ENCODE results near the gene CRISPLD2. TPM values are rescaled to one million over a fixed set of nuclear protein-coding genes. Genes with fewer than 3 reads are reported as not detected.

CRISPLD2 gene
- total and polyA plus RNA-seq, 9 of the 15 experiments (the other 6 are each of a cell fraction or from before 2014, with no cell fraction given), result 0.03 to 0.24 (median 0.04) TPM; not detected in 4

GRCh38 chr16:84948851-84949610 is 129.2 kb downstream of the CRISPLD2 start:
- Histone ChIP-seq H3K9me1 (ENCODE audit: control insufficient read depth, insufficient read depth, low read length) (peaks cover 4% of the 10 kb centered on the region), H3K79me2 (ENCODE audit: control insufficient read depth, insufficient read depth, low read length) (no peaks in the 10 kb centered on the region), H3K4me3 (no peak overlapping the region), H3K36me3 (ENCODE audit: control insufficient read depth, insufficient read depth, low read length) (no peaks in the 10 kb centered on the region), H3K4me2 (ENCODE audit: insufficient read depth, low read length) (no peak overlapping the region), H4K20me1 (replicated peaks; ENCODE audit: control insufficient read depth, insufficient read depth, low read length) (peaks cover 4% of the 10 kb centered on the region), H3K27ac (ENCODE audit: extremely low read depth, low read depth, low read length) (no peak overlapping the region), H3K4me1 (replicated peaks in 1 of 2; ENCODE audit: control insufficient read depth in 2 of 2, insufficient read depth in 2 of 2, low read length in 2 of 2) (peaks cover 23 to 49% of the 10 kb centered on the region in 2 experiments), H3K27me3 (ENCODE audit: control insufficient read depth in 2 of 2, insufficient read depth in 2 of 2, low read length in 2 of 2) (no peaks in the 10 kb centered on the region), H3K9ac (ENCODE audit: insufficient read depth in 1 of 2, low read depth in 2 of 2, low read length in 2 of 2) (no peak overlapping the region; a peak in 1 of 4 replicates), H2AFZ (ENCODE audit: low read depth, low read length) (no peak overlapping the region), H3K9me3 (replicated peaks; ENCODE audit: control insufficient read depth, insufficient read depth, low read depth, low read length) (0 out of 2 replicates have a peak, but pooled peaks cover 2% of the 10 kb centered on the region)
- BruUV-seq (replicated peaks), result no TSS peak
- ATAC-seq (no peak), DNase-seq (ENCODE audit: extremely low read depth in 1 of 4, low spot score in 3 of 4) (no peak), FAIRE-seq (peak; percentile 75)
- CTCF ChIA-PET (ENCODE audit: low intra/inter-chr PET ratio), result interaction anchor here (5.2 kb wide), 1 partner anchor 194 kb away, joined by 34 read pairs; no protein-coding TSS in a partner anchor
- in situ Hi-C loops (cut with MboI) (no loop called here), intact Hi-C loops (cut with micrococcal nuclease) (no loop called here)
- 40% methylated on average over 10 of the region's 10 CpGs for WGBS (ENCODE audit: insufficient coverage, low coverage, missing lambda C conversion rate)
- POLR2A ChIA-PET, result no interaction called here
- TF ChIP-seq ZNF551 (CRISPR knock-in tag; IDR thresholded peaks at IDR 0.05) (no peak), KHSRP (IDR thresholded peaks at IDR 0.05) (no peak), CBFA2T3 (IDR thresholded peaks at IDR 0.05) (0 out of 2 replicates have a peak, but pooled peaks have one; percentile 8), PHF21A (IDR thresholded peaks at IDR 0.05; ENCODE audit: borderline replicate concordance, low read depth) (0 out of 2 replicates have a peak, but pooled peaks have one; percentile 15), MCM7 (IDR thresholded peaks at IDR 0.05) (0 out of 4 replicates have a peak, but pooled peaks of 1 of the 2 experiments have one; percentile 63), ESRRA (IDR thresholded peaks at IDR 0.05; ENCODE audit: borderline replicate concordance, low read depth) (peak; percentile 45; the same call in 1 of the 2 replicates), ARID2 (IDR thresholded peaks at IDR 0.05) (0 out of 2 replicates have a peak, but pooled peaks have one; percentile 26), ZFPM2 (CRISPR knock-in tag; IDR thresholded peaks at IDR 0.05) (no peak), CAMTA2 (CRISPR knock-in tag; conservative IDR thresholded peaks at IDR 0.05) (no peak), NFIC (IDR thresholded peaks at IDR 0.05) (peak; percentile 8; the same call in 1 of the 2 replicates), SMAD2 (IDR thresholded peaks at IDR 0.05; ENCODE audit: low read depth, low read length) (no peak), MYBL2 (IDR thresholded peaks at IDR 0.05; ENCODE audit: low read depth) (0 out of 2 replicates have a peak, but pooled peaks have one; percentile 20), MYBL2 (CRISPR knock-in tag; IDR thresholded peaks at IDR 0.05; ENCODE audit: borderline replicate concordance) (no peak), THRB (CRISPR knock-in tag; conservative IDR thresholded peaks at IDR 0.05) (0 out of 2 replicates have a peak, but pooled peaks have one; percentile 16)
- TF ChIP-seq, protein P1, sequence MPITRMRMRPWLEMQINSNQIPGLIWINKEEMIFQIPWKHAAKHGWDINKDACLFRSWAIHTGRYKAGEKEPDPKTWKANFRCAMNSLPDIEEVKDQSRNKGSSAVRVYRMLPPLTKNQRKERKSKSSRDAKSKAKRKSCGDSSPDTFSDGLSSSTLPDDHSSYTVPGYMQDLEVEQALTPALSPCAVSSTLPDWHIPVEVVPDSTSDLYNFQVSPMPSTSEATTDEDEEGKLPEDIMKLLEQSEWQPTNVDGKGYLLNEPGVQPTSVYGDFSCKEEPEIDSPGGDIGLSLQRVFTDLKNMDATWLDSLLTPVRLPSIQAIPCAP (CRISPR knock-in tag; IDR thresholded peaks at IDR 0.05; ENCODE audit: borderline replicate concordance), result no peak
- TF ChIP-seq, protein P2, sequence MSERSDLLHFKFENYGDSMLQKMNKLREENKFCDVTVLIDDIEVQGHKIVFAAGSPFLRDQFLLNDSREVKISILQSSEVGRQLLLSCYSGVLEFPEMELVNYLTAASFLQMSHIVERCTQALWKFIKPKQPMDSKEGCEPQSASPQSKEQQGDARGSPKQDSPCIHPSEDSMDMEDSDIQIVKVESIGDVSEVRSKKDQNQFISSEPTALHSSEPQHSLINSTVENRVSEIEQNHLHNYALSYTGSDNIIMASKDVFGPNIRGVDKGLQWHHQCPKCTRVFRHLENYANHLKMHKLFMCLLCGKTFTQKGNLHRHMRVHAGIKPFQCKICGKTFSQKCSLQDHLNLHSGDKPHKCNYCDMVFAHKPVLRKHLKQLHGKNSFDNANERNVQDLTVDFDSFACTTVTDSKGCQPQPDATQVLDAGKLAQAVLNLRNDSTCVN (CRISPR knock-in tag; IDR thresholded peaks at IDR 0.05), result peak; percentile 19; the same call in 1 of the 2 replicates
- TF ChIP-seq, protein P3, sequence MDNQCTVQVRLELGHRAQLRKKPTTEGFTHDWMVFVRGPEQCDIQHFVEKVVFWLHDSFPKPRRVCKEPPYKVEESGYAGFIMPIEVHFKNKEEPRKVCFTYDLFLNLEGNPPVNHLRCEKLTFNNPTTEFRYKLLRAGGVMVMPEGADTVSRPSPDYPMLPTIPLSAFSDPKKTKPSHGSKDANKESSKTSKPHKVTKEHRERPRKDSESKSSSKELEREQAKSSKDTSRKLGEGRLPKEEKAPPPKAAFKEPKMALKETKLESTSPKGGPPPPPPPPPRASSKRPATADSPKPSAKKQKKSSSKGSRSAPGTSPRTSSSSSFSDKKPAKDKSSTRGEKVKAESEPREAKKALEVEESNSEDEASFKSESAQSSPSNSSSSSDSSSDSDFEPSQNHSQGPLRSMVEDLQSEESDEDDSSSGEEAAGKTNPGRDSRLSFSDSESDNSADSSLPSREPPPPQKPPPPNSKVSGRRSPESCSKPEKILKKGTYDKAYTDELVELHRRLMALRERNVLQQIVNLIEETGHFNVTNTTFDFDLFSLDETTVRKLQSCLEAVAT (IDR thresholded peaks at IDR 0.05), result peak in 1 of 2 experiments; percentile 72; a peak in 1 of 4 replicates
